HL-60 (cell line): Measurements from ENCODE around the gene NPAS4.
A peak's percentile ranks its signal among the peaks of the same experiment; 100 is the strongest.
"Not testable (repeated sequence)": the region's sequence is repeated elsewhere in the genome, so short reads cannot be mapped to it uniquely, and the experiment has no call there.

ENCODE experiments used
- DNase-seq, 2 experiments: peaks; one replicate each; pipeline ENCODE4 v3.0.0-alpha.2; 2010 to 2020; ENCODE audit warnings: low read depth in 1 of 2, low spot score in 1 of 2
- H3K27ac ChIP-seq: fragments of 250-450 bp; sonication (Bioruptor Pico); replicated peaks from 2 replicates; pipeline ENCODE4 v1.5.1; 2020; ENCODE audit warnings: mild to moderate bottlenecking, moderate library complexity
- H3K27me3 ChIP-seq: fragments of 250-450 bp; sonication (Bioruptor Pico); 2 replicates; pipeline ENCODE4 v1.5.1; 2021; ENCODE audit warnings: mild to moderate bottlenecking, moderate library complexity; ENCODE audit not compliant: insufficient read depth, poor library complexity, severe bottlenecking
- H3K4me3 ChIP-seq: replicated peaks from 2 replicates; pipeline ENCODE4 v1.5.1; 2011; ENCODE audit warnings: mild to moderate bottlenecking, control low read depth, low read length; ENCODE audit not compliant: insufficient read depth
- GABPA ChIP-seq: IDR thresholded peaks from 2 replicates; pipeline ENCODE4 v1.6.1; 2012; ENCODE audit warnings: low read depth
- POLR2AphosphoS5 ChIP-seq: IDR thresholded peaks from 2 replicates; pipeline ENCODE4 v1.6.1; 2012; ENCODE audit warnings: low read depth
- REST ChIP-seq: IDR thresholded peaks from 2 replicates; pipeline ENCODE4 v1.6.1; 2012; ENCODE audit warnings: low read depth; ENCODE audit not compliant: insufficient replicate concordance
- SPI1 ChIP-seq: IDR thresholded peaks from 2 replicates; pipeline ENCODE4 v1.6.1; 2012; ENCODE audit warnings: low read depth, mild to moderate bottlenecking, borderline replicate concordance
- TF ChIP-seq, protein P1 (sequence below): IDR thresholded peaks from one replicate; pipeline ENCODE4 v1.5.1; 2011; ENCODE audit warnings: low read length, control low read depth, inconsistent platforms; ENCODE audit not compliant: insufficient read depth

Gene NPAS4

GRCh38 chr11:66384316-66384715 lies 36.5 kb upstream of the NPAS4 start:
- H3K4me3 ChIP-seq = not testable (repeated sequence)

DNA sequence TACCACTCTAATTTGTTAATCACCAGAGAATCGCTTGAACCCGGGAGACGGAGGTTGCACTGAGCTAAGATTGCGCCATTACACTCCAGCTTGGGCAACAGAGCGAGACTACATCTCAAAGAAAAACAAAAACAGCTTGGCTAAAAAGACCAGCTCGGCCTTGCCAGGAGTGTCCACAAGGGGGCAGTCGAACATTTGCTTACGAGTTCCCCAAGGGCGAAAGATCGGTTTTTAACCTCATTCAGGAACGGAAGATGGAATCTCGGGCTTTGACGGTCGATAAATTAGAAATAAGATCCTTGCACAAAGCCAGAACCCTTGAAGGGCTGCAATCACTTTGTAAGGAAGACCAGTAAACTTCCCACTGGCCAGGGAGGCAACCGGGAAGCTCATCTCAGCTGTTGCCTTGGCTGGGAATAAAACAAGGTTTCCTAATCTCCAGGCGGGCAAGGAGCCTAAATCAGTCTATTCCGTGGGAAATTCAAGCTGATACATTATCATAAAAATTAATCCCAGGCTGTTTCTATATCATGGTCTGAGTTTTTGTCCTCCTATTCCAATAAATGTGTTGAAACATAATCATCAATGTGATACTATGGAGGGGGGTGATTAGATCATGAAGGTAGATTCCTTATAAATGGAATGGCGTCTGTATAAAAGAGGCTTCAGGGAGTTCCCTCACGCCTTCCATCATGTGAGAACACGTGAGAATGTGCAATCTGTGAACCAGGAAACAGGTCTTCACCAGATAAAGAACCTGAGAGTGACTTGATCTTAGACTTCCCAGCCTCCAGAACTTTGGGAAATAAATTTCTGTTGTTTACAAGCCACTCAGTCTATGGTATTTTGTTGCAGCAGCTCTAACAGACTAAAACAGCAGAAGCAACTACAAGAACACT lies 34.4 kb upstream of the NPAS4 start:
- Histone ChIP-seq H3K27ac (no peak overlapping the region), H3K4me3 (peak overlapping the region; percentile 18), H3K27me3 (peaks cover 2% of the 10 kb centered on the region)
- TF ChIP-seq, protein P1, sequence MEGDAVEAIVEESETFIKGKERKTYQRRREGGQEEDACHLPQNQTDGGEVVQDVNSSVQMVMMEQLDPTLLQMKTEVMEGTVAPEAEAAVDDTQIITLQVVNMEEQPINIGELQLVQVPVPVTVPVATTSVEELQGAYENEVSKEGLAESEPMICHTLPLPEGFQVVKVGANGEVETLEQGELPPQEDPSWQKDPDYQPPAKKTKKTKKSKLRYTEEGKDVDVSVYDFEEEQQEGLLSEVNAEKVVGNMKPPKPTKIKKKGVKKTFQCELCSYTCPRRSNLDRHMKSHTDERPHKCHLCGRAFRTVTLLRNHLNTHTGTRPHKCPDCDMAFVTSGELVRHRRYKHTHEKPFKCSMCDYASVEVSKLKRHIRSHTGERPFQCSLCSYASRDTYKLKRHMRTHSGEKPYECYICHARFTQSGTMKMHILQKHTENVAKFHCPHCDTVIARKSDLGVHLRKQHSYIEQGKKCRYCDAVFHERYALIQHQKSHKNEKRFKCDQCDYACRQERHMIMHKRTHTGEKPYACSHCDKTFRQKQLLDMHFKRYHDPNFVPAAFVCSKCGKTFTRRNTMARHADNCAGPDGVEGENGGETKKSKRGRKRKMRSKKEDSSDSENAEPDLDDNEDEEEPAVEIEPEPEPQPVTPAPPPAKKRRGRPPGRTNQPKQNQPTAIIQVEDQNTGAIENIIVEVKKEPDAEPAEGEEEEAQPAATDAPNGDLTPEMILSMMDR = peak; percentile 95
- TF ChIP-seq SPI1 = no peak
- TF ChIP-seq REST = no peak
- DNase-seq = peak; percentile 67 to 87

More at GRCh38 chr11:66384316-66384715, 36.5 kb upstream of the NPAS4 start:
- H3K27me3 ChIP-seq, H3K27ac ChIP-seq, DNase-seq: not testable (repeated sequence)

- Histone ChIP-seq H3K27me3 (peaks cover 2% of the 10 kb centered on the region), H3K4me3 (no peak overlapping the region), H3K27ac (no peak overlapping the region)
- peak in 1 of 2 experiments; percentile 83 for DNase-seq
- TF ChIP-seq REST = no peak
- no peak for TF ChIP-seq GABPA
- TF ChIP-seq, protein P1 = peak; percentile 93
- no peak for TF ChIP-seq SPI1
- no peak for TF ChIP-seq POLR2AphosphoS5
Measured at GRCh38 chr11:66388780-66389386, 32.0 kb upstream of the NPAS4 start.

GRCh38 chr11:66391322-66391721 lies 29.5 kb upstream of the NPAS4 start:
- peaks cover 2% of the 10 kb centered on the region for H3K27me3 ChIP-seq
- no peak overlapping the region for H3K4me3 ChIP-seq
- no peak overlapping the region for H3K27ac ChIP-seq
- DNase-seq = no peak
- TF ChIP-seq POLR2AphosphoS5 (no peak), GABPA (no peak), SPI1 (no peak), REST (no peak)
- TF ChIP-seq, protein P1 = no peak
